ENCODE results near the gene ARL2. TPM values are rescaled to one million over a fixed set of nuclear protein-coding genes. Genes with fewer than 3 reads are reported as not detected.

The ARL2 gene
- total RNA-seq, 1 donor, result 14.2 TPM

GRCh38 chr11:65053827-65054508 is 40.0 kb downstream of the ARL2 start:
- H3K4me1 ChIP-seq (ENCODE audit: insufficient read depth, low read length), result peaks cover 9% of the 10 kb centered on the region
- H3K9me3 ChIP-seq (ENCODE audit: low read depth, low read length), result no peaks in the 10 kb centered on the region
- no peaks in the 10 kb centered on the region for H3K27me3 ChIP-seq (ENCODE audit: insufficient read depth, low read length)
- H3K4me3 ChIP-seq (ENCODE audit: low read length), result no peak overlapping the region

- Histone ChIP-seq H3K9me3 (ENCODE audit: low read depth, low read length) (no peaks in the 10 kb centered on the region), H3K27me3 (ENCODE audit: insufficient read depth, low read length) (no peaks in the 10 kb centered on the region), H3K4me1 (ENCODE audit: insufficient read depth, low read length) (peaks cover 9% of the 10 kb centered on the region), H3K4me3 (ENCODE audit: low read length) (no peak overlapping the region)
Measured at GRCh38 chr11:65055538-65055937, 41.6 kb downstream of the ARL2 start.

- Histone ChIP-seq H3K27me3 (ENCODE audit: insufficient read depth, low read length) (no peaks in the 10 kb centered on the region), H3K4me3 (ENCODE audit: low read length) (no peak overlapping the region), H3K9me3 (ENCODE audit: low read depth, low read length) (no peaks in the 10 kb centered on the region), H3K4me1 (ENCODE audit: insufficient read depth, low read length) (peaks cover 9% of the 10 kb centered on the region)
Measured at GRCh38 chr11:65056999-65057398, 43.0 kb downstream of the ARL2 start.

- Histone ChIP-seq H3K27me3 (ENCODE audit: insufficient read depth, low read length) (no peaks in the 10 kb centered on the region), H3K4me3 (ENCODE audit: low read length) (no peak overlapping the region), H3K9me3 (ENCODE audit: low read depth, low read length) (no peaks in the 10 kb centered on the region), H3K4me1 (ENCODE audit: insufficient read depth, low read length) (peaks cover 9% of the 10 kb centered on the region)
Measured at GRCh38 chr11:65057526-65057925, 43.6 kb downstream of the ARL2 start.

- peaks cover 9% of the 10 kb centered on the region for H3K4me1 ChIP-seq (ENCODE audit: insufficient read depth, low read length)
- no peaks in the 10 kb centered on the region for H3K9me3 ChIP-seq (ENCODE audit: low read depth, low read length)
- H3K27me3 ChIP-seq (ENCODE audit: insufficient read depth, low read length), result no peaks in the 10 kb centered on the region
- H3K4me3 ChIP-seq (ENCODE audit: low read length), result no peak overlapping the region
Measured at GRCh38 chr11:65058012-65058411, 44.1 kb downstream of the ARL2 start.

GRCh38 chr11:65058419-65059054 is 44.6 kb downstream of the ARL2 start, which contains the start of gene NAALADL1:
NAALADL1 (minus strand) TSS chr11:65058553; CDS start chr11:65058521, 32 bp downstream.
- no peaks in the 10 kb centered on the region for H3K9me3 ChIP-seq (ENCODE audit: low read depth, low read length)
- no peak within 1 kb of the TSS for H3K4me3 ChIP-seq (ENCODE audit: low read length)
- peaks cover 7% of the 10 kb centered on the region for H3K4me1 ChIP-seq (ENCODE audit: insufficient read depth, low read length)
- H3K27me3 ChIP-seq (ENCODE audit: insufficient read depth, low read length), result no peaks in the 10 kb centered on the region

GRCh38 chr11:65059523-65059922 is 45.6 kb downstream of the ARL2 start:
- Histone ChIP-seq H3K27me3 (ENCODE audit: insufficient read depth, low read length) (no peaks in the 10 kb centered on the region), H3K4me1 (ENCODE audit: insufficient read depth, low read length) (no peaks in the 10 kb centered on the region), H3K4me3 (ENCODE audit: low read length) (no peak overlapping the region), H3K9me3 (ENCODE audit: low read depth, low read length) (no peaks in the 10 kb centered on the region)

- Histone ChIP-seq H3K4me3 (ENCODE audit: low read length) (no peak overlapping the region), H3K4me1 (ENCODE audit: insufficient read depth, low read length) (no peaks in the 10 kb centered on the region), H3K27me3 (ENCODE audit: insufficient read depth, low read length) (no peaks in the 10 kb centered on the region), H3K9me3 (ENCODE audit: low read depth, low read length) (no peaks in the 10 kb centered on the region)
Measured at GRCh38 chr11:65059959-65060824, 46.2 kb downstream of the ARL2 start.

- H3K4me1 ChIP-seq (ENCODE audit: insufficient read depth, low read length), result no peaks in the 10 kb centered on the region
- H3K4me3 ChIP-seq (ENCODE audit: low read length), result no peak overlapping the region
- H3K27me3 ChIP-seq (ENCODE audit: insufficient read depth, low read length), result no peaks in the 10 kb centered on the region
- H3K9me3 ChIP-seq (ENCODE audit: low read depth, low read length), result no peaks in the 10 kb centered on the region
Measured at GRCh38 chr11:65060913-65061408, 47.0 kb downstream of the ARL2 start.

GRCh38 chr11:65063532-65063931 is 49.6 kb downstream of the ARL2 start:
- no peaks in the 10 kb centered on the region for H3K9me3 ChIP-seq (ENCODE audit: low read depth, low read length)
- H3K4me3 ChIP-seq (ENCODE audit: low read length), result no peak overlapping the region

GRCh38 chr11:65064847-65065240 is 50.9 kb downstream of the ARL2 start:
- H3K4me3 ChIP-seq (ENCODE audit: low read length), result no peak overlapping the region
- no peaks in the 10 kb centered on the region for H3K9me3 ChIP-seq (ENCODE audit: low read depth, low read length)
- no peaks in the 10 kb centered on the region for H3K4me1 ChIP-seq (ENCODE audit: insufficient read depth, low read length)
- H3K27me3 ChIP-seq (ENCODE audit: insufficient read depth, low read length), result no peaks in the 10 kb centered on the region

More at GRCh38 chr11:65063532-65063931, 49.6 kb downstream of the ARL2 start:
- Histone ChIP-seq H3K27me3 (ENCODE audit: insufficient read depth, low read length) (no peaks in the 10 kb centered on the region), H3K4me1 (ENCODE audit: insufficient read depth, low read length) (no peaks in the 10 kb centered on the region)

GRCh38 chr11:65065851-65066250 is 51.9 kb downstream of the ARL2 start:
- H3K4me3 ChIP-seq (ENCODE audit: low read length), result no peak overlapping the region
- no peaks in the 10 kb centered on the region for H3K9me3 ChIP-seq (ENCODE audit: low read depth, low read length)
- no peaks in the 10 kb centered on the region for H3K27me3 ChIP-seq (ENCODE audit: insufficient read depth, low read length)
- no peaks in the 10 kb centered on the region for H3K4me1 ChIP-seq (ENCODE audit: insufficient read depth, low read length)

- no peaks in the 10 kb centered on the region for H3K9me3 ChIP-seq (ENCODE audit: low read depth, low read length)
- no peak overlapping the region for H3K4me3 ChIP-seq (ENCODE audit: low read length)
- no peaks in the 10 kb centered on the region for H3K4me1 ChIP-seq (ENCODE audit: insufficient read depth, low read length)
- no peaks in the 10 kb centered on the region for H3K27me3 ChIP-seq (ENCODE audit: insufficient read depth, low read length)
Measured at GRCh38 chr11:65066315-65066714, 52.4 kb downstream of the ARL2 start.

- no peaks in the 10 kb centered on the region for H3K4me1 ChIP-seq (ENCODE audit: insufficient read depth, low read length)
- H3K4me3 ChIP-seq (ENCODE audit: low read length), result no peak overlapping the region
- no peaks in the 10 kb centered on the region for H3K9me3 ChIP-seq (ENCODE audit: low read depth, low read length)
- H3K27me3 ChIP-seq (ENCODE audit: insufficient read depth, low read length), result no peaks in the 10 kb centered on the region
Measured at GRCh38 chr11:65066805-65067291, 52.9 kb downstream of the ARL2 start.

- no peaks in the 10 kb centered on the region for H3K9me3 ChIP-seq (ENCODE audit: low read depth, low read length)
- H3K27me3 ChIP-seq (ENCODE audit: insufficient read depth, low read length), result no peaks in the 10 kb centered on the region
- no peaks in the 10 kb centered on the region for H3K4me1 ChIP-seq (ENCODE audit: insufficient read depth, low read length)
- H3K4me3 ChIP-seq (ENCODE audit: low read length), result no peak overlapping the region
Measured at GRCh38 chr11:65067446-65067845, 53.5 kb downstream of the ARL2 start.
